GM19240 (cell line): ENCODE measurements around the gene DPF1.

ENCODE experiments used
- DNase-seq: peaks from one replicate; pipeline ENCODE4 v3.0.0; 2011; ENCODE audit warnings: low spot score; ENCODE audit not compliant: insufficient read length

The DPF1 gene

GRCh38 chr19:38221919-38222830 lies 1.8 kb downstream of the DPF1 start:
- no peak for DNase-seq

GRCh38 chr19:38221421-38221820 lies 2.6 kb downstream of the DPF1 start:
- no peak for DNase-seq

GRCh38 chr19:38219221-38219620 lies 4.8 kb downstream of the DPF1 start:
- no peak for DNase-seq

GRCh38 chr19:38218204-38218603 lies 5.8 kb downstream of the DPF1 start:
- no peak for DNase-seq

GRCh38 chr19:38216785-38217641 lies 7.0 kb downstream of the DPF1 start:
- DNase-seq = no peak

GRCh38 chr19:38213911-38214625 lies 10.0 kb downstream of the DPF1 start:
- no peak for DNase-seq

- no peak for DNase-seq
These were observed 10.6 kb downstream of the DPF1 start for GRCh38 chr19:38213469-38213868.

- DNase-seq = no peak
These were observed 12.3 kb downstream of the DPF1 start for GRCh38 chr19:38211766-38212165.

- DNase-seq = no peak
These were observed 12.9 kb downstream of the DPF1 start for GRCh38 chr19:38211151-38211591.

- DNase-seq = no peak
These were observed 13.5 kb downstream of the DPF1 start for GRCh38 chr19:38210458-38210987.

- DNase-seq = no peak
These were observed 14.2 kb downstream of the DPF1 start for GRCh38 chr19:38209671-38210457.

- DNase-seq = no peak
These were observed 14.9 kb downstream of the DPF1 start for GRCh38 chr19:38209152-38209551.

GRCh38 chr19:38208571-38208970 lies 15.5 kb downstream of the DPF1 start:
- no peak for DNase-seq

GRCh38 chr19:38207543-38207942 lies 16.5 kb downstream of the DPF1 start:
- DNase-seq = no peak

GRCh38 chr19:38206928-38207327 lies 17.1 kb downstream of the DPF1 start:
- no peak for DNase-seq

GRCh38 chr19:38206006-38206745 lies 17.8 kb downstream of the DPF1 start:
- no peak for DNase-seq

- DNase-seq = no peak
These were observed 19.3 kb downstream of the DPF1 start for GRCh38 chr19:38204728-38205127.

- no peak for DNase-seq
These were observed 19.9 kb downstream of the DPF1 start for GRCh38 chr19:38204096-38204495.

- no peak for DNase-seq
These were observed 20.8 kb downstream of the DPF1 start for GRCh38 chr19:38203197-38203596.

- DNase-seq = no peak
These were observed 21.5 kb downstream of the DPF1 start for GRCh38 chr19:38202504-38202903.
